ENCODE data around the gene C17orf114.
A peak's percentile ranks its signal among the peaks of the same experiment; 100 is the strongest.

Gene C17orf114

GRCh38 chr17:4789951-4790704, 12.0 kb downstream of the C17orf114 start (continued):
- TF ChIP-seq, protein P1, sequence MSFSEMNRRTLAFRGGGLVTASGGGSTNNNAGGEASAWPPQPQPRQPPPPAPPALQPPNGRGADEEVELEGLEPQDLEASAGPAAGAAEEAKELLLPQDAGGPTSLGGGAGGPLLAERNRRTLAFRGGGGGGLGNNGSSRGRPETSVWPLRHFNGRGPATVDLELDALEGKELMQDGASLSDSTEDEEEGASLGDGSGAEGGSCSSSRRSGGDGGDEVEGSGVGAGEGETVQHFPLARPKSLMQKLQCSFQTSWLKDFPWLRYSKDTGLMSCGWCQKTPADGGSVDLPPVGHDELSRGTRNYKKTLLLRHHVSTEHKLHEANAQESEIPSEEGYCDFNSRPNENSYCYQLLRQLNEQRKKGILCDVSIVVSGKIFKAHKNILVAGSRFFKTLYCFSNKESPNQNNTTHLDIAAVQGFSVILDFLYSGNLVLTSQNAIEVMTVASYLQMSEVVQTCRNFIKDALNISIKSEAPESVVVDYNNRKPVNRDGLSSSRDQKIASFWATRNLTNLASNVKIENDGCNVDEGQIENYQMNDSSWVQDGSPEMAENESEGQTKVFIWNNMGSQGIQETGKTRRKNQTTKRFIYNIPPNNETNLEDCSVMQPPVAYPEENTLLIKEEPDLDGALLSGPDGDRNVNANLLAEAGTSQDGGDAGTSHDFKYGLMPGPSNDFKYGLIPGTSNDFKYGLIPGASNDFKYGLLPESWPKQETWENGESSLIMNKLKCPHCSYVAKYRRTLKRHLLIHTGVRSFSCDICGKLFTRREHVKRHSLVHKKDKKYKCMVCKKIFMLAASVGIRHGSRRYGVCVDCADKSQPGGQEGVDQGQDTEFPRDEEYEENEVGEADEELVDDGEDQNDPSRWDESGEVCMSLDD (tag by site-specific recombination; IDR thresholded peaks at IDR 0.05), result no peak
- TF ChIP-seq ZBTB21 (tag by site-specific recombination; IDR thresholded peaks at IDR 0.05), result peak; percentile 95
- peak; percentile 50; the same call in 1 of the 2 replicates for TF ChIP-seq PRDM1 (tag by site-specific recombination; IDR thresholded peaks at IDR 0.05)
- TF ChIP-seq, protein P2, sequence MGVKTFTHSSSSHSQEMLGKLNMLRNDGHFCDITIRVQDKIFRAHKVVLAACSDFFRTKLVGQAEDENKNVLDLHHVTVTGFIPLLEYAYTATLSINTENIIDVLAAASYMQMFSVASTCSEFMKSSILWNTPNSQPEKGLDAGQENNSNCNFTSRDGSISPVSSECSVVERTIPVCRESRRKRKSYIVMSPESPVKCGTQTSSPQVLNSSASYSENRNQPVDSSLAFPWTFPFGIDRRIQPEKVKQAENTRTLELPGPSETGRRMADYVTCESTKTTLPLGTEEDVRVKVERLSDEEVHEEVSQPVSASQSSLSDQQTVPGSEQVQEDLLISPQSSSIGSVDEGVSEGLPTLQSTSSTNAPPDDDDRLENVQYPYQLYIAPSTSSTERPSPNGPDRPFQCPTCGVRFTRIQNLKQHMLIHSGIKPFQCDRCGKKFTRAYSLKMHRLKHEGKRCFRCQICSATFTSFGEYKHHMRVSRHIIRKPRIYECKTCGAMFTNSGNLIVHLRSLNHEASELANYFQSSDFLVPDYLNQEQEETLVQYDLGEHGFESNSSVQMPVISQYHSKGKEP (tag by site-specific recombination; IDR thresholded peaks at IDR 0.05), result peak; percentile 45; the same call in 1 of the 2 replicates
- TF ChIP-seq, protein P3, sequence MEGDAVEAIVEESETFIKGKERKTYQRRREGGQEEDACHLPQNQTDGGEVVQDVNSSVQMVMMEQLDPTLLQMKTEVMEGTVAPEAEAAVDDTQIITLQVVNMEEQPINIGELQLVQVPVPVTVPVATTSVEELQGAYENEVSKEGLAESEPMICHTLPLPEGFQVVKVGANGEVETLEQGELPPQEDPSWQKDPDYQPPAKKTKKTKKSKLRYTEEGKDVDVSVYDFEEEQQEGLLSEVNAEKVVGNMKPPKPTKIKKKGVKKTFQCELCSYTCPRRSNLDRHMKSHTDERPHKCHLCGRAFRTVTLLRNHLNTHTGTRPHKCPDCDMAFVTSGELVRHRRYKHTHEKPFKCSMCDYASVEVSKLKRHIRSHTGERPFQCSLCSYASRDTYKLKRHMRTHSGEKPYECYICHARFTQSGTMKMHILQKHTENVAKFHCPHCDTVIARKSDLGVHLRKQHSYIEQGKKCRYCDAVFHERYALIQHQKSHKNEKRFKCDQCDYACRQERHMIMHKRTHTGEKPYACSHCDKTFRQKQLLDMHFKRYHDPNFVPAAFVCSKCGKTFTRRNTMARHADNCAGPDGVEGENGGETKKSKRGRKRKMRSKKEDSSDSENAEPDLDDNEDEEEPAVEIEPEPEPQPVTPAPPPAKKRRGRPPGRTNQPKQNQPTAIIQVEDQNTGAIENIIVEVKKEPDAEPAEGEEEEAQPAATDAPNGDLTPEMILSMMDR (tag by site-specific recombination; IDR thresholded peaks at IDR 0.05), result peak; percentile 92
- TF ChIP-seq ZFHX2 (tag by site-specific recombination; conservative IDR thresholded peaks at IDR 0.05), result peak; percentile 42
- TF ChIP-seq ZNF169 (tag by site-specific recombination; IDR thresholded peaks at IDR 0.05), result no peak
- TF ChIP-seq IKZF3 (tag by site-specific recombination; IDR thresholded peaks at IDR 0.05), result peak; percentile 84
- peak; percentile 83 for TF ChIP-seq ZBTB20 (tag by site-specific recombination; IDR thresholded peaks at IDR 0.05)
- TF ChIP-seq OSR2 (tag by site-specific recombination; IDR thresholded peaks at IDR 0.05), result no peak
- peak; percentile 62; the same call in 1 of the 2 replicates for TF ChIP-seq KLF8 (tag by site-specific recombination; IDR thresholded peaks at IDR 0.05)
- TF ChIP-seq ZNF623 (tag by site-specific recombination; IDR thresholded peaks at IDR 0.05), result no peak
- TF ChIP-seq, protein P4, sequence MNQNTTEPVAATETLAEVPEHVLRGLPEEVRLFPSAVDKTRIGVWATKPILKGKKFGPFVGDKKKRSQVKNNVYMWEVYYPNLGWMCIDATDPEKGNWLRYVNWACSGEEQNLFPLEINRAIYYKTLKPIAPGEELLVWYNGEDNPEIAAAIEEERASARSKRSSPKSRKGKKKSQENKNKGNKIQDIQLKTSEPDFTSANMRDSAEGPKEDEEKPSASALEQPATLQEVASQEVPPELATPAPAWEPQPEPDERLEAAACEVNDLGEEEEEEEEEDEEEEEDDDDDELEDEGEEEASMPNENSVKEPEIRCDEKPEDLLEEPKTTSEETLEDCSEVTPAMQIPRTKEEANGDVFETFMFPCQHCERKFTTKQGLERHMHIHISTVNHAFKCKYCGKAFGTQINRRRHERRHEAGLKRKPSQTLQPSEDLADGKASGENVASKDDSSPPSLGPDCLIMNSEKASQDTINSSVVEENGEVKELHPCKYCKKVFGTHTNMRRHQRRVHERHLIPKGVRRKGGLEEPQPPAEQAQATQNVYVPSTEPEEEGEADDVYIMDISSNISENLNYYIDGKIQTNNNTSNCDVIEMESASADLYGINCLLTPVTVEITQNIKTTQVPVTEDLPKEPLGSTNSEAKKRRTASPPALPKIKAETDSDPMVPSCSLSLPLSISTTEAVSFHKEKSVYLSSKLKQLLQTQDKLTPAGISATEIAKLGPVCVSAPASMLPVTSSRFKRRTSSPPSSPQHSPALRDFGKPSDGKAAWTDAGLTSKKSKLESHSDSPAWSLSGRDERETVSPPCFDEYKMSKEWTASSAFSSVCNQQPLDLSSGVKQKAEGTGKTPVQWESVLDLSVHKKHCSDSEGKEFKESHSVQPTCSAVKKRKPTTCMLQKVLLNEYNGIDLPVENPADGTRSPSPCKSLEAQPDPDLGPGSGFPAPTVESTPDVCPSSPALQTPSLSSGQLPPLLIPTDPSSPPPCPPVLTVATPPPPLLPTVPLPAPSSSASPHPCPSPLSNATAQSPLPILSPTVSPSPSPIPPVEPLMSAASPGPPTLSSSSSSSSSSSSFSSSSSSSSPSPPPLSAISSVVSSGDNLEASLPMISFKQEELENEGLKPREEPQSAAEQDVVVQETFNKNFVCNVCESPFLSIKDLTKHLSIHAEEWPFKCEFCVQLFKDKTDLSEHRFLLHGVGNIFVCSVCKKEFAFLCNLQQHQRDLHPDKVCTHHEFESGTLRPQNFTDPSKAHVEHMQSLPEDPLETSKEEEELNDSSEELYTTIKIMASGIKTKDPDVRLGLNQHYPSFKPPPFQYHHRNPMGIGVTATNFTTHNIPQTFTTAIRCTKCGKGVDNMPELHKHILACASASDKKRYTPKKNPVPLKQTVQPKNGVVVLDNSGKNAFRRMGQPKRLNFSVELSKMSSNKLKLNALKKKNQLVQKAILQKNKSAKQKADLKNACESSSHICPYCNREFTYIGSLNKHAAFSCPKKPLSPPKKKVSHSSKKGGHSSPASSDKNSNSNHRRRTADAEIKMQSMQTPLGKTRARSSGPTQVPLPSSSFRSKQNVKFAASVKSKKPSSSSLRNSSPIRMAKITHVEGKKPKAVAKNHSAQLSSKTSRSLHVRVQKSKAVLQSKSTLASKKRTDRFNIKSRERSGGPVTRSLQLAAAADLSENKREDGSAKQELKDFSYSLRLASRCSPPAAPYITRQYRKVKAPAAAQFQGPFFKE (tag by site-specific recombination; IDR thresholded peaks at IDR 0.05; ENCODE audit: borderline replicate concordance), result no peak
- TF ChIP-seq ZNF585B (tag by site-specific recombination; IDR thresholded peaks at IDR 0.05), result no peak
- TF ChIP-seq YY2 (tag by site-specific recombination; IDR thresholded peaks at IDR 0.05), result no peak
- 0 out of 2 replicates have a peak, but pooled peaks have one; percentile 30 for TF ChIP-seq ZBTB6 (tag by site-specific recombination; IDR thresholded peaks at IDR 0.05)
- TF ChIP-seq ZSCAN18 (tag by site-specific recombination; IDR thresholded peaks at IDR 0.05), result 0 out of 2 replicates have a peak, but pooled peaks have one; percentile 12

All from HEK293 (cell line).